ENCODE results near the gene POLR2M. TPM values are rescaled to one million over a fixed set of nuclear protein-coding genes. Genes with fewer than 3 reads are reported as not detected.

Gene POLR2M
- total and polyA plus RNA-seq, 4 donors = 102 to 246 (median 178) TPM

DNA sequence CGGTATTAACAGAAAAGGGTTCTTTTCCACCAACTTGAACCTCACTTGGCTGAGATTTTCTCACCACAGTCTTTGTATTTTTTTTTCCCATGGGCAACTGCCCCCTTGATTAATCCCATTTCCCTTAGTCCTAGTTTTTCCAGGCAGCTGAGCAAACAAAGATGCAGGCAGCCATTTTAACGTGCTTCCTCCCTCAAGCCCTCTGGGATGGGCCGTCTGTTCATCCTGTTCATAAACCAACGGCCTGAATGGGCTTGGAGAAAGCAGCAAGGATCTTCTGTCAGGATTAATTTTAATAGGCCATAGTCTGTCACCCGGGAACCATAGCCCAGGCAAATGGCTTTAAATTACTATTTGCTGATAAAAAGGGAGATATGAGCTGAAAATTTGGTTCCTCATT lies 10.4 kb upstream of the POLR2M start:
- H3K27ac ChIP-seq (ENCODE audit: low read depth in 1 of 2, low read length in 2 of 2) = peak overlapping the region in 1 of 2 donors; percentile 25
- H3K4me1 ChIP-seq (ENCODE audit: control insufficient read depth in 1 of 2, insufficient read depth in 2 of 2, low read length in 2 of 2) = peaks cover 4 to 7% of the 10 kb centered on the region in 2 donors
- WGBS, 2 donors = 67% methylated on average over 5 of the region's 5 CpGs
- no peaks in the 10 kb centered on the region for H3K27me3 ChIP-seq (ENCODE audit: control insufficient read depth in 1 of 2, insufficient read depth in 2 of 2, low read length in 1 of 2)
- H3K4me3 ChIP-seq (ENCODE audit: low read length in 2 of 2) = no peak overlapping the region
- ATAC-seq (ENCODE audit: low FRiP score) = no peak
- no peaks in the 10 kb centered on the region for H3K9me3 ChIP-seq (ENCODE audit: control insufficient read depth, low read length)
- intact Hi-C loops (cut with DNase I) = no loop called here
- DNase-seq = no peak
- peaks cover 0 to 1% of the 10 kb centered on the region in 2 donors for H3K36me3 ChIP-seq (ENCODE audit: control insufficient read depth in 1 of 2, insufficient read depth in 2 of 2, low read length in 1 of 2)

DNA sequence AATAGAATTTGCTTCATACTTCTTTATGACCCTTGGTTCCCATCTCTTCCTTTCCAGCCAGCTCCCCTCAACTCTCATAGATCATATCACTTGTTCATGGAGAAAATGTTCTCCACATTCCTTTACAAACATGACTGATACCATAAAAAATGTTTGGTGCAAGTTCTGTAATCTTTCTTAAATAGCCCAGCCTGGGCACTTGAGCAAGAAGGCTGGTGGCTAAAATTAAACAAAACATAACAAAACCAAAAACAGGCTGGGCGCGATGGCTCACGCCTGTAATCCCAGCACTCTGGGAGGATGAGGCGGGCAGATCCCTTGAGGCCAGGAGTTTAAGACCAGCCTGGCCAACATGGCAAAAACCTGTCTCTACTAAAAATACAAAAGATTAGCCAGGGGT lies 8.9 kb upstream of the POLR2M start:
- Histone ChIP-seq H3K36me3 (ENCODE audit: control insufficient read depth in 1 of 2, insufficient read depth in 2 of 2, low read length in 1 of 2) (peaks cover 0 to 1% of the 10 kb centered on the region in 2 donors), H3K9me3 (ENCODE audit: control insufficient read depth, low read length) (no peaks in the 10 kb centered on the region), H3K4me1 (ENCODE audit: control insufficient read depth in 1 of 2, insufficient read depth in 2 of 2, low read length in 2 of 2) (peaks cover 2 to 7% of the 10 kb centered on the region in 2 donors), H3K27me3 (ENCODE audit: control insufficient read depth in 1 of 2, insufficient read depth in 2 of 2, low read length in 1 of 2) (no peaks in the 10 kb centered on the region), H3K27ac (ENCODE audit: low read depth in 1 of 2, low read length in 2 of 2) (peak overlapping the region; percentile 52 to 78), H3K4me3 (ENCODE audit: low read length in 2 of 2) (no peak overlapping the region)
- 1 to 8% methylated on average over 4 of the region's 4 CpGs for WGBS, 2 donors
- peak; percentile 83 for ATAC-seq (ENCODE audit: low FRiP score)
- peak; percentile 78 to 87 for DNase-seq
- intact Hi-C loops (cut with DNase I) = no loop called here

DNA sequence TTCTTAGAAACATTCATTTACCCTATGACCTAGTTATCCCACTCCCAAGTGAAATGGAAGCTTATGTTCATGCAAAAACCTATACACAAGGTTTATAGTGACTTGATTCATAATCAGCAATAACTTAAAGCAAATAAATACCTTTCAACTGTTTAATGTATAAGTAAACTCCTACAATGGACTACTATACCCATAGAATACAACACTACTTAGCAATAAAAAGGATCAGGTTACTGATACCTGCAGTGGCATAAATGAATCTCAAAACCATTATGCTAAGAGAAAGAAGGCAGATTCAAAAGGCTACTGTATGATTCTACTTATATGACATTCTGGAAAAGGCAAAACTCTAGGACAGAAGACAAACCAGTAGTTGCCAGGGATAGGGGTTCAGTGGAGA lies 8.3 kb upstream of the POLR2M start:
- Histone ChIP-seq H3K4me3 (ENCODE audit: low read length in 2 of 2) (no peak overlapping the region), H3K4me1 (ENCODE audit: control insufficient read depth in 1 of 2, insufficient read depth in 2 of 2, low read length in 2 of 2) (peaks cover 2 to 7% of the 10 kb centered on the region in 2 donors), H3K36me3 (ENCODE audit: control insufficient read depth in 1 of 2, insufficient read depth in 2 of 2, low read length in 1 of 2) (peaks cover 0 to 1% of the 10 kb centered on the region in 2 donors), H3K9me3 (ENCODE audit: control insufficient read depth, low read length) (no peaks in the 10 kb centered on the region), H3K27ac (ENCODE audit: low read depth in 1 of 2, low read length in 2 of 2) (no peak overlapping the region), H3K27me3 (ENCODE audit: control insufficient read depth in 1 of 2, insufficient read depth in 2 of 2, low read length in 1 of 2) (no peaks in the 10 kb centered on the region)
- ATAC-seq (ENCODE audit: low FRiP score) = no peak
- intact Hi-C loops (cut with DNase I) = no loop called here
- DNase-seq = no peak

DNA sequence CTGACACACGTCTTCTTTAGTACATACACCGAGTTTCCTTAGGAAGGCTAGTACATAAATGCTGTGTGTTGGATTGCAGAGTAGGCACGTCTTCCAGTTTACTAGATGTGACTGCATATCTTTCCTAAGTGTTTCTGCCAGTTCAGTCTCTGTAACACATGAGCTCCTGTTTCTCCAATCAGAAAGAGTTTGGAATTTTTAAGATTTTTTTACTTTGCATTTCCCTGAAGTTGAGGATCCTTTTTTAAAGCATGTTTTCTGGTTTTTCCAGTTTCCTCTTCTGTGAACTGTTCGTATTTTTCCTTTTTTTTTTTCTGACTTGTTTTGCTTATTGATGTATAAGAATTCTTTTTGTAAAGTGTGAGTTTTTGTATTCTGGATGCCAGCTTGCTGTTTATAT lies 7.5 kb upstream of the POLR2M start:
- Histone ChIP-seq H3K9me3 (ENCODE audit: control insufficient read depth, low read length) (no peaks in the 10 kb centered on the region), H3K27me3 (ENCODE audit: control insufficient read depth in 1 of 2, insufficient read depth in 2 of 2, low read length in 1 of 2) (no peaks in the 10 kb centered on the region), H3K36me3 (ENCODE audit: control insufficient read depth in 1 of 2, insufficient read depth in 2 of 2, low read length in 1 of 2) (peaks cover 0 to 1% of the 10 kb centered on the region in 2 donors), H3K27ac (ENCODE audit: low read depth in 1 of 2, low read length in 2 of 2) (no peak overlapping the region), H3K4me3 (ENCODE audit: low read length in 2 of 2) (no peak overlapping the region), H3K4me1 (ENCODE audit: control insufficient read depth in 1 of 2, insufficient read depth in 2 of 2, low read length in 2 of 2) (peaks cover 2 to 3% of the 10 kb centered on the region in 2 donors)
- intact Hi-C loops (cut with DNase I) = no loop called here
- WGBS, 2 donors = 67 to 70% methylated on average over 4 of the region's 4 CpGs
- DNase-seq (no peak), ATAC-seq (ENCODE audit: low FRiP score) (no peak)

DNA sequence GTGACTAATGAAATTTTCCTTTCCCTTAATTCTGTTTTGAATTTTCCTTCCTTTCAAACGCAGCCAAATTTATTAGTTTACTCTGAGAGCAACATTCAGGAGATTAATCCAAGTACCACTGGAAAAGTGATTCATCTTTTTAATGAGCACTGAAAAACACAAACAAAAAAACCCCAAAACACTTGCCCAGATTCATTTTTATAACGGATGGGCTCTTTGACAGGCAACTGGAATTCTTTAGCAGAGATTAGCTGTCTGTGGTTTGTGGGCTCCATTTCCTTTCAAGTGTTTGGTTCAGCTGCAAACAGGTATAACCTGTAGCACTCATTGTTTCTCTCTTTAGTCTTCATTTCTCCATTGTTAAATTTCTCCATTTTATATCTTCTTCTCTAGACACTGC lies 3.1 kb upstream of the POLR2M start:
- Histone ChIP-seq H3K27me3 (ENCODE audit: control insufficient read depth in 1 of 2, insufficient read depth in 2 of 2, low read length in 1 of 2) (no peaks in the 10 kb centered on the region), H3K4me1 (ENCODE audit: control insufficient read depth in 1 of 2, insufficient read depth in 2 of 2, low read length in 2 of 2) (no peaks in the 10 kb centered on the region), H3K36me3 (ENCODE audit: control insufficient read depth in 1 of 2, insufficient read depth in 2 of 2, low read length in 1 of 2) (no peaks in the 10 kb centered on the region), H3K4me3 (ENCODE audit: low read length in 2 of 2) (no peak overlapping the region), H3K9me3 (ENCODE audit: control insufficient read depth, low read length) (no peaks in the 10 kb centered on the region), H3K27ac (ENCODE audit: low read depth in 1 of 2, low read length in 2 of 2) (no peak overlapping the region)
- DNase-seq (no peak), ATAC-seq (ENCODE audit: low FRiP score) (no peak)
- 39 to 45% methylated on average over 2 of the region's 2 CpGs for WGBS, 2 donors
- intact Hi-C loops (cut with DNase I) = no loop called here

DNA sequence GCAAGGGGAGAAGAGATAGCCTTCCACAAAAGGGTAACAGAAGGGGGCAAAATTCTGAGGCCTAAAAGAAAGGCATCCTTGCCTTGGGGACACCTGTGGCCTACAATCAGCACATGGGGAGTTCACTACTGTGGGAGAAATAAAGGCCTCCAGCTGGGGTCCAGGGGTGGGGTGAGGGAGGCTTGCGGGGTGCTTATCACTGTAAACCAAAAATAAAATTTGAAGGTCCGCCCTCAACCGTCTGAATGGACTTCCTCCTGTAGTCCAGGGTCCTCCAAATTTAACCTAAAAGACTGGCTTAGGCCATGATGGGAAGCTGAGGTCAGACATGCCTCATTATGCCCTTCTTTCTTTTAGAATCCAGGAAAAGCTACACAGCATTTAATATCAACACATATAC lies 2.1 kb upstream of the POLR2M start:
- H3K4me1 ChIP-seq (ENCODE audit: control insufficient read depth in 1 of 2, insufficient read depth in 2 of 2, low read length in 2 of 2) = no peaks in the 10 kb centered on the region
- no peak overlapping the region for H3K4me3 ChIP-seq (ENCODE audit: low read length in 2 of 2)
- DNase-seq = peak in 1 of 2 donors; percentile 43
- no peaks in the 10 kb centered on the region for H3K9me3 ChIP-seq (ENCODE audit: control insufficient read depth, low read length)
- whole genome bisulfite sequencing, 2 donors = 20 to 29% methylated on average over 3 of the region's 3 CpGs
- H3K27ac ChIP-seq (ENCODE audit: low read depth in 1 of 2, low read length in 2 of 2) = peak overlapping the region in 1 of 2 donors; percentile 48
- no peaks in the 10 kb centered on the region for H3K27me3 ChIP-seq (ENCODE audit: control insufficient read depth in 1 of 2, insufficient read depth in 2 of 2, low read length in 1 of 2)
- ATAC-seq (ENCODE audit: low FRiP score) = no peak
- intact Hi-C loops (cut with DNase I) = no loop called here
- no peaks in the 10 kb centered on the region for H3K36me3 ChIP-seq (ENCODE audit: control insufficient read depth in 1 of 2, insufficient read depth in 2 of 2, low read length in 1 of 2)

DNA sequence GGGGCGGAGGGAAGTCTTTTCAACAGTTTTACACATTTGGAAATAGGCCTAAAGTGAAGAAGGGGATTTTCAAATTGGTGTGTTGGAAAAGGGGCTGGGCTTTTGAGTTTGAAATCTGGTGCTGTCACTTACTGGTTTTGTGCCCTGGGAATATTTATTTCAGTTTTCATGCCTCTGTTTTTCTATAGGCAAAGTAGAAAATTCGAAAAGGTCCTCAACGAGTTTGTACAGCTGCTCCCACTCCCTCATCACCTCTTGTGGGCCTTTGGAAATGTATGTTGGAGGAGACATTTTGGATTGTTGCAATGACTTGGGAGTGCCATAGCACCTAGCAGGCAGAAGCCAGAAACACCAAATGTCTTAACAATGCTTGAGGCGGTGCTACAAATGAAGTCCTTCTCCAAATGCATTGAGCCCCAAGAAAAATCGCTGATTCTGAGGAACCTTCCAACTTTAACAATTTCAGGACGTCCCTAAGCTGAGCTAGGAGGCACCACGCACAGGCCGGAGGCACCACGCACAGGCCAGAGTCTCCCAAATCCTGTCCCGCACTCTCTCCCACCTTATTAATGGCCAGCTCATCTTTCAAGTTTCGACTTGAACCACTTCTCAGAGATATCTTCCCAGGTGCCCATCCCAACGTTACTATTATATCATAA lies 639 bp upstream of the POLR2M start:
- peak; percentile 53 for ATAC-seq (ENCODE audit: low FRiP score)
- intact Hi-C loops (cut with DNase I) = loop anchor here (2.0 to 5.0 kb wide), 2 partner anchors 39 kb away; no protein-coding TSS in a partner anchor
- DNase-seq = no peak
- peaks cover 0 to 1% of the 10 kb centered on the region in 2 donors for H3K4me1 ChIP-seq (ENCODE audit: control insufficient read depth in 1 of 2, insufficient read depth in 2 of 2, low read length in 2 of 2)
- H3K36me3 ChIP-seq (ENCODE audit: control insufficient read depth in 1 of 2, insufficient read depth in 2 of 2, low read length in 1 of 2) = peaks cover 3 to 4% of the 10 kb centered on the region in 2 donors
- WGBS, 2 donors = 75 to 79% methylated on average over 12 of the region's 12 CpGs
- no peaks in the 10 kb centered on the region for H3K27me3 ChIP-seq (ENCODE audit: control insufficient read depth in 1 of 2, insufficient read depth in 2 of 2, low read length in 1 of 2)
- H3K9me3 ChIP-seq (ENCODE audit: control insufficient read depth, low read length) = no peaks in the 10 kb centered on the region
- H3K4me3 ChIP-seq (ENCODE audit: low read length in 2 of 2) = peak overlapping the region in 1 of 2 donors; percentile 30
- H3K27ac ChIP-seq (ENCODE audit: low read depth in 1 of 2, low read length in 2 of 2) = peak overlapping the region; percentile 67 to 97

DNA sequence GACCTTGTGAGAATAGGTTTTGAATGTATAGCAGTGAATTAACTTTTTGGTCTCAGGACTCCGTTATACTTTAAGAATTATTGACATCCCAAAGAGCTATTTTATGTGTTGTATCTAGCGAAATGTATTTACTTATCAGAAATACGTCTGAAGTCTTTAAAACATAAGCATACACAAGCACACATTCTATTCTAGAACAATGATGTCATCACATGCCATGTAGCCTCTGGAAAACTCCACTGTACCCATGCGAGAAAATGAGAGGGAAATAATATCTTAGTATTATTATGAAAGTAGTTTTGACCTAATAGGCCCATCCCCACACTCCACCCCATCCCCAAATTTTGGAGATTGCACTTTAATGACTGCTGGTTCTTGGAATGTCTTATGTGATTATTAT lies 1.5 kb downstream of the POLR2M start:
- Histone ChIP-seq H3K27ac (ENCODE audit: low read depth in 1 of 2, low read length in 2 of 2) (no peak overlapping the region), H3K36me3 (ENCODE audit: control insufficient read depth in 1 of 2, insufficient read depth in 2 of 2, low read length in 1 of 2) (peaks cover 3 to 11% of the 10 kb centered on the region in 2 donors), H3K9me3 (ENCODE audit: control insufficient read depth, low read length) (no peaks in the 10 kb centered on the region), H3K4me1 (ENCODE audit: control insufficient read depth in 1 of 2, insufficient read depth in 2 of 2, low read length in 2 of 2) (peaks cover 1 to 3% of the 10 kb centered on the region in 2 donors), H3K27me3 (ENCODE audit: control insufficient read depth in 1 of 2, insufficient read depth in 2 of 2, low read length in 1 of 2) (no peaks in the 10 kb centered on the region), H3K4me3 (ENCODE audit: low read length in 2 of 2) (peak overlapping the region; percentile 92 to 96)
- WGBS, 2 donors = 5 to 8% methylated on average over 4 of the region's 4 CpGs
- ATAC-seq (ENCODE audit: low FRiP score) (no peak), DNase-seq (no peak)
- intact Hi-C loops (cut with DNase I) = loop anchor here in 1 of 2 donors (5.0 kb wide), 1 partner anchor 41 kb away; no protein-coding TSS in a partner anchor

DNA sequence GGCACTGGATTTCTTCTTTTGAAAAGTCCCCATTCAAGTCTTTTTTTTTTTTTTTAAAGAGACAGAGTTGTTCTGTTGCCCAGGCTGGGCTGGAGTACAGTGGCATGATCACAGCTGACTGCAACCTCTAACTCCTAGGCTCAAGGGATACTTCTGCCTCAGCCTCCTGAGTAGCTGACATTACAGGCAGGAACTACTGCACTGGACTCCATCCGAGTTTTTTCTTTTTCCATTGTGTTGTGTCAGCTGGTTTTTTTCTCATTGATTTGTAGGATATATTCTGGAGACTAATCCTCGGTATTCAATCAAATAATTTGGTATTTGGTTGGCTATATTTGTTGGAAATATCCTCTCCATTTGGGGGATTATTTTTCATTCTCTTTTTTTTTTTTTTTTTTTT lies 11.8 kb downstream of the POLR2M start:
- no peaks in the 10 kb centered on the region for H3K9me3 ChIP-seq (ENCODE audit: control insufficient read depth, low read length)
- no peak overlapping the region for H3K4me3 ChIP-seq (ENCODE audit: low read length in 2 of 2)
- H3K36me3 ChIP-seq (ENCODE audit: control insufficient read depth in 1 of 2, insufficient read depth in 2 of 2, low read length in 1 of 2) = peaks cover 0 to 5% of the 10 kb centered on the region in 2 donors
- H3K27me3 ChIP-seq (ENCODE audit: control insufficient read depth in 1 of 2, insufficient read depth in 2 of 2, low read length in 1 of 2) = no peaks in the 10 kb centered on the region
- H3K27ac ChIP-seq (ENCODE audit: low read depth in 1 of 2, low read length in 2 of 2) = no peak overlapping the region
- H3K4me1 ChIP-seq (ENCODE audit: control insufficient read depth in 1 of 2, insufficient read depth in 2 of 2, low read length in 2 of 2) = no peaks in the 10 kb centered on the region
- no peak for DNase-seq
- intact Hi-C loops (cut with DNase I) = no loop called here
- 86 to 91% methylated on average over 2 of the region's 2 CpGs for WGBS, 2 donors
- no peak for ATAC-seq (ENCODE audit: low FRiP score)
